NCI-H2196 (cell line): ENCODE results near the gene SUGCT.

Source experiments
- DNase-seq: peaks from one replicate; lab custom pipeline; 2025; ENCODE audit not compliant: unreplicated experiment; lab: John Stamatoyannopoulos, UW

Gene SUGCT

DNA sequence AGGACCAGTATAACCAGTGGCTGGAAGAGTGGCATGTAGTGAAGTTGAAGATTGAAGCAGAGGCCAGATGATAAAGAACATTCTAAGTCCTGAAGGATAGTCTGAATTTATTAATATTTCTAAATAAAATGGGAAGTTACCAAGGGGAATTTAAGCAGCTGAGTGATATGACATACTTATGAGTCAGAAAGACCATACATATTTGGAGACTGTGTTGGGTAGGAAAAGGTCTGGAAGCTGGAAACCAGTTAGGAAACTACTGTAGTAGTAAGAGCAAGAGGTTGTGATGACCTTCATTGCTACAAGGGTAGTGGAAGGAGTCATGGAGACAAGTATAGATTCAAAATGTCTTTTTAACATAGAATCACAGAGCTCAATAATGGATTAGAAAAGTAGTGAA lies 752.3 kb downstream of the SUGCT start:
- no peak for DNase-seq

DNA sequence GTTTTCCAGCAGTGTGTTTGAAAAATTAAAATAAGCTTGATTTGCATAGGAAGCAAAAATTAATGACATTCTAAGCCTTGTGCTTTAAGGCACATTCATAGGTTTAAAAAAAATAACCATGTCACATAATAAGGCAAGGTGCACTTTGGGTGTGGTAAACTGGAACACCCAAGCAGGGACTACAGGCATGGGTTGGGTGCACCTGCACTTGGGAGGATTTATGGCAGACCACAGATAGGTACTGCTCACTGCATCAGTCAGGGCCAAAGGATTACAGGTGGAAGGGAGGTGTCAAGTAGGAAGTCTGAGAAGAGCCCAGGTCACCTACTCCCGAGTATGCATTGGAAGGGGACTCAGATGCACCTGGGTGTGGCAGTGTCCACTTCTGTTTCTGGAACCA lies 753.7 kb downstream of the SUGCT start:
- DNase-seq, result no peak

DNA sequence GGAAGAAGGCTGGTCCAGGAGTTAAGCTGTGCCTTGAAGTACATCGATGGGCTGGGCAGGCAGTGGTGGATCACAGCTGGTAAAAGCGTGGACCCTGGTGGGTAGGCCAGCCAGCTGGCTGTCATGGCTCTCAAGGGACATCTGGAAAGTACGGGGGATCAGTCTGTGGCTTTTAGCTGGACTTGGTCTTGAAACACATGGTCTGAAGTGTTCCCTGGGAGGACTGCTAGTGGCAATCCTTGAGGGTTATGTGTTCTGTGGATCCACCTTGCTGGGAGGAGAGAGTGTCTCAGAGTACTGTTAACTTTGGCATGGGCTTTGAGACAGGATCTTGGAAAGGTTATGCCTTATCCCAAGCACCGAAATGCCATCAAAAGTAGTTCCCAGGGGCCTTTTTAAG lies 754.3 kb downstream of the SUGCT start:
- DNase-seq, result no peak

DNA sequence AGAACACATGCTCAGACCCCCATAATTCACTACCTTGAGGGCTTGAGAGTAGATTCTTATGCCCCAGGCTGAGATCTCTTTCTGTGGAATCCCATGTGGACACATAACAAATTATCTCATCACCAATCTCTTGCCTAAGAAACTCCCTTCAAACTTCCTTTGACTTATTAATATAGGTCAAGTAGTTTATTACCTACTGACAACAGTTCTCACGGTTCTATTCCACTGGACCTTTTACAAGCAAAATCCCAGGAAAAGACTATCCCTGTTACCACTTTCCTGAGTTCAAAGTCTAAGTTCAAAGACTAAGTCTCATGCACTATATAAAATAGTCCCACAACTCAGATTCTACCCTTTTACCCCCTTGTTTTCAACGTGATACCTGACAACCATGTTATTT lies 754.7 kb downstream of the SUGCT start:
- no peak for DNase-seq

DNA sequence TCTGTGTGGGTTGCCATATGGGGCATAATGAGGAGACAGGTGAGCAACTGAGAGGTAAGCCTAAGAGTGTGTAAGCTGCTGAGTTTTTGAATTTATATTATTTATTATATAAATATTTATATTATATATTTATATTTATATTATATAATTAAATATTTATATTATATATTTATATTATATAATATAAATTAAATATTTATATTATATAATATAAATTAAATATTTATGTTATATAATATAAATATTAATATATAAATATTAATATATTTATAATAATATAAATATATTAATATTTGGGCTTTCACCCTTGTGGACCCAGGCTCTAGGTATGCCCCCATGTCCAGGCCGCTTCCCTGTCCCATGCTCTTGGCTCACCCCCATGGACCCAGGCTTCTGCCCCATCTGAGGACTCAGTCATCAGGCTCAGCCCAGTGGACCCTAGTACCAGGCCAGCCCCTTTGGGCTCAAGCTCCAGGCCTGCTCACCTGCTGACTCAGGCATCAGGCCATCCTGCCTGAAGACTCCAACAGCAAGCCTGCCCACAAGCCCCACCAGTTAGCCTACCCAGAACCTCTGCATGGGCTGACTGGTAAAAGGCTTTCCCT lies 755.4 kb downstream of the SUGCT start:
- no peak for DNase-seq

DNA sequence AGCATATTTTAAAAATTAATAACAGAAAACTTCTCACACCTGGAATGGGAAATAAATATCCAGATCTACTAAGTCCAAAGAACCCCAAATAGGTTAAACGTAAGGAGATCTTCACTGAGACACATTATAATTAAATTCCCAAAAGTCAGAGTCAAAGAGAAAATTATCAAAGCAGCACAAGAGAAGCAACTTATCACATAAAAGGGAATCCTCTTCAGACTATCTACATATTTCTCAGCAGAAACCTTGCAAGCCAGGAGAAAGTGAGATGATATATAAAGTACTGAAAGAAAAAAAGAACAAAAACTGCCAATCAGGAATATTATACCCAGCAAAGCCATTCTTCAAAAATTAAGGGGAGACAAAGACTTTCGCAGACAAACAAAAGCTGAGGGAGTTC lies 756.4 kb downstream of the SUGCT start:
- DNase-seq, result no peak

DNA sequence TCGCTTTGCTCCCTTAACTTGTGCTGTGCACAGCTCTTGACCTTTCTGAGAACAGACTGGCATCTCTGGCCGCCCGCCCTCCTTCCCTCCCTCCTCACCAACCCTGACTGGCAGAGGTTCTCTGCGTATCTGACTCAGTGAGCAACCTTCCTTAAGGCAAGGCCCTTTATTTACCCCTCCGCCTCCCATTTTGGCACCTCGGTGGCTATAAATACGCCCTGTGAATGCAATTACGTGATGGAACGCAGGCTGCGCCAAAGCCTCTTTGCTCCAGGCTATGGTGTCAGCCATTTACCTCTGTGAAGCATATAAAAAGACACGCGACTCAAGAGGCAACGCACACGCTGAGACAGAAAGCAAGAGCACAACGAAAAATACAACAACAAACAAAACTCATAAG lies 764.3 kb downstream of the SUGCT start:
- DNase-seq, result no peak

DNA sequence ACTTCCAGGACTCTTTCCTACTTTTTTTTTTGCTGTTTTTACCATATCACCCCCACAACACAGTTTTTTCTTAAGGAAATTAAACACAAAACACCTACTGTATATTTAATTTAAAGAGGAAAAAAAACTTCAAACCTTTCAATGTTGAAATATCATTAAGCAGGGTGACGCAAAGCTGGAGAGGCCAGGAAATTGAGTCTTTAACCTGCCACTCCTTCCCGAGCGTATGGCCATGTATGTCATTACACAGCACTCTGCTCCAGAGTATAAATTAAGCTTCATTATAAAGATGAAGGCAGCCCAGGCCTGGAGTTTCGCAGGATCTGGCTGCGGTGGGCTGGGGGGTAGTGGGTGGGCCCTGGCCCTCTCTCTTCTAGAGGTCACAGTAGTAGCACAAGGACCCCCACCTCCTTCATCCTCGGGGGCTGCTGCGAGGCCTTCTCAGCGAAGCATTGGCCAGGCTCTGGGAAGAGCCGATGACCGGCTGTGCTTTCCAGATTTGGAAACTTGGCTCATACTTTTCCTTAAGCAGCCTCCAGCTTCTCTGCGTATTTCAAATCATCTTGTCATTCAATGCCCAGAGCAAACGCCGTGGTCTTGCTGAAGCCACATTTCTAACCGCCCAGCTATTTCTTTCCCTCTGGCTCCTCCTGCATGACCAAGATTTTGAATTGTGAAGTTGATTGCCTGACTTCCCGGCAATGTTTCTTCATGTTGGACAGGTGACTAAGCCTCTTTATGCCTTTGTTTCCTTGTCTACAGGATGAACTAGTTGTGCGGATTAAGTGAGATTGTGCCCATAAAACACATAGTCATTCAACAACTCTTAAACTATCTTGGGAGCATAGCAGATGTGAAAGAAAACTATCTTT lies 765.1 kb downstream of the SUGCT start:
- no peak for DNase-seq

DNA sequence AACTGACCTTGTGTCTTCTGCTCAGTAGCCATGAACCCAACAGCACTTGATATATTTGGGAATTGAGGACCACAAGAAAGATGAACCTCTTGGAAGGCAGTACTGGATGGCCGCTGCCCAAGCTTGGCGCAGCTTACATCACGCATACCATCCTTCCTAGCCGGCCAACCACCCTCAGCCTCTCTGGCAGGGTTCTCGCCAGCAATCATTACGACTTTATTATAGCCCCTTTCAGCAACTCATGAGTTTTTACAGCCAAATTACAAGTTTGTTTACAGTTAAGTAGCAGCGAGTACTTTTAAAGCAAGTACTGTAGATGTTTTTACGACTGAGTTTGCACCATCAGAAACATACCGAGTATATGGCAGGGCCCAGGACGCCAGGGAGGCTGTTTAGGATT lies 769.1 kb downstream of the SUGCT start:
- DNase-seq, result no peak

DNA sequence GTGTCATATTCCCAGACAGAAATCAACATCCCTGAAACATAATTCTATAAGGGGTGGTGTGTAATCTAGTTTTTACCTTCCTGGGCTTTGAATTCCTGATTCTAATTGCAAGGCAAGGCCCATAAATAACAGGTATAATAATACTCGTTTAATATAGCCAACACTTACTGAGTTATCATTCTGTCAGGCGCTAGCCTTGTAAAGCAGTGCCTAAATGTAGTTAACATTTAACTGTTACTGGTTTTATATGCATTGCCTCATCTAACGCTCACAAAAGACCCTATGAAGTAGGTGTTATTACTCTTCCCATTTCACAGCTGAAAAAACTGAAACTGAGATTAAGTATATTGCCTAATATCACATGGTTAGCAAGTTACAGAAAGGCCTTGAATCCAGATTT lies 772.5 kb downstream of the SUGCT start:
- no peak for DNase-seq

DNA sequence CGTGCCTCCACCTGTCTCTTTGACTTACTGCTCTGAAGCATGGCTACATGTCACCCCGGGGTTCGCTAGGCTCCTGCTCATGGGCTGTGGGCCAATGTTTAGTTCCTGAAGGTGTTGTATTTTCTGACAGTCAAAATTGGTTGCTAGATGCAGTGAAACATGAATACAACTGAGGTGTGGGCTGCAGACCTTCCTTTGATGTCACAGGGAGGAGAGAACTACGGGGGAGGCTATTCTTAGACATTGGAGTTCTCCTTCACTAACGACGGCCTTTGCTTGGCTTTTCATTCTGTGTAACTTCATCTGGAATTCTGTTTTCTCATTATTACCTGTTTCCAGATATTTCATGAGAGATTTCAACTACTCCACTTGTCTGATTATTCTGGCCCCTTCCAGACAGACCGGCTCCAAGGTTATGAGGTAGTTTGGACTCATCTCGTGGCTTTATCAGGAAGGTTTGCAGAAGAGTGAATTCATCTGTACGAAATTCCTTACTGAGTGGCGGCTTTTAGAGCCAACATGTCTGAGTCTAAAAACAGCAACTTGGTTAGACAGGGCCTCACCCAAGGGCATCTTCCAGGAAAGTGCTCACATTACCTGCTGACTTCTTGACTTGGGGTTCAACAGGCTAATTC lies 774.7 kb downstream of the SUGCT start:
- DNase-seq, result no peak
